ENCODE results near the gene C1orf35. TPM values are rescaled to one million over a fixed set of nuclear protein-coding genes. Genes with fewer than 3 reads are reported as not detected.
A peak's percentile ranks its signal among the peaks of the same experiment; 100 is the strongest.

The C1orf35 gene
- total and polyA plus RNA-seq, 9 of the 15 experiments (the other 6 are each of a cell fraction or from before 2014, with no cell fraction given) = 3.2 to 48.7 (median 12.5) TPM

- POLR2A ChIA-PET = interaction anchor here (0.5 to 4.3 kb wide), 16 partner anchors 10 to 1587 kb away, joined by 3 to 36 read pairs (median 3); partner anchors contain the start of gene JMJD4
- H3K79me2 ChIP-seq (ENCODE audit: control insufficient read depth, insufficient read depth, low read length) = peaks cover 68% of the 10 kb centered on the region
- peak; percentile 88 for ATAC-seq
- in situ Hi-C loops (cut with MboI) = no loop called here
- BruUV-seq (replicated peaks) = no TSS peak
- peak within 1 kb of the TSS; percentile 98 for H3K27ac ChIP-seq (ENCODE audit: extremely low read depth, low read depth, low read length)
- peaks cover 30% of the 10 kb centered on the region for H3K9me1 ChIP-seq (ENCODE audit: control insufficient read depth, insufficient read depth, low read length)
- FAIRE-seq = peak; percentile 88
- peaks cover 51% of the 10 kb centered on the region for H4K20me1 ChIP-seq (replicated peaks; ENCODE audit: control insufficient read depth, insufficient read depth, low read length)
- WGBS (ENCODE audit: insufficient coverage, low coverage, missing lambda C conversion rate) = 1% methylated on average over 36 of the region's 87 CpGs
- peak within 1 kb of the TSS; percentile 96 for H3K4me3 ChIP-seq
- intact Hi-C loops (cut with micrococcal nuclease) = no loop called here
- H3K9me3 ChIP-seq (replicated peaks; ENCODE audit: control insufficient read depth, insufficient read depth, low read depth, low read length) = no peaks in the 10 kb centered on the region
- peak within 1 kb of the TSS; percentile 89 for H2AFZ ChIP-seq (ENCODE audit: low read depth, low read length)
- H3K4me1 ChIP-seq (replicated peaks in 1 of 2; ENCODE audit: control insufficient read depth in 2 of 2, insufficient read depth in 2 of 2, low read length in 2 of 2) = peaks cover 34 to 55% of the 10 kb centered on the region in 2 experiments; a peak in 4 of 5 replicates
- peak within 1 kb of the TSS; percentile 100 for H3K4me2 ChIP-seq (ENCODE audit: insufficient read depth, low read length)
- CTCF ChIA-PET (ENCODE audit: low intra/inter-chr PET ratio) = interaction anchor here (1.0 kb wide), 1 partner anchor 58 kb away, joined by 3 read pairs; the partner anchor contains the start of gene GUK1
- peak; percentile 97 to 100 (median 98) for DNase-seq (ENCODE audit: extremely low read depth in 1 of 4, low spot score in 3 of 4)
- no peaks in the 10 kb centered on the region for H3K27me3 ChIP-seq (ENCODE audit: control insufficient read depth in 2 of 2, insufficient read depth in 2 of 2, low read length in 2 of 2)
- H3K36me3 ChIP-seq (ENCODE audit: control insufficient read depth, insufficient read depth, low read length) = peaks cover 39% of the 10 kb centered on the region
- peak within 1 kb of the TSS; percentile 99 to 100 for H3K9ac ChIP-seq (ENCODE audit: insufficient read depth in 1 of 2, low read depth in 2 of 2, low read length in 2 of 2)
- TF ChIP-seq MLLT1 (IDR thresholded peaks at IDR 0.05) = no peak
- no peak for TF ChIP-seq FUS (optimal IDR thresholded peaks at IDR 0.05; ENCODE audit: low read depth, low read length)
- peak; percentile 70 for TF ChIP-seq ELF2 (CRISPR knock-in tag; IDR thresholded peaks at IDR 0.05)
- 0 out of 2 replicates have a peak, but pooled peaks have one; percentile 59 for TF ChIP-seq FOXP1 (CRISPR knock-in tag; IDR thresholded peaks at IDR 0.05)
- no peak for TF ChIP-seq CEBPZ (IDR thresholded peaks at IDR 0.05; ENCODE audit: borderline replicate concordance, low read depth, low read length)
- peak in 2 of 3 experiments; percentile 13 to 33; a peak in 2 of 6 replicates for TF ChIP-seq CTCF (IDR thresholded peaks at IDR 0.05 in 2 of 3, conservative IDR thresholded peaks at IDR 0.05 in 1 of 3; ENCODE audit: insufficient read depth in 2 of 3, low read depth in 1 of 3, low read length in 3 of 3)
- no peak for TF ChIP-seq EP300 (IDR thresholded peaks at IDR 0.05; ENCODE audit: low read length)
- TF ChIP-seq ARID4B (CRISPR knock-in tag; IDR thresholded peaks at IDR 0.05) = peak; percentile 57; the same call in 1 of the 2 replicates
- TF ChIP-seq ZNF143 (CRISPR knock-in tag; IDR thresholded peaks at IDR 0.05) = peak; percentile 84
These were observed 20.8 kb downstream of the C1orf35 start, which contains the start of gene ARF1 for GRCh38 chr1:228082214-228082917. Gene ARF1 (plus strand): TSS chr1:228082708. CDS start chr1:228097115, 14,407 bp downstream.
